Measurements from ENCODE around the gene MFAP1. TPM values are rescaled to one million over a fixed set of nuclear protein-coding genes. Genes with fewer than 3 reads are reported as not detected.
"Not testable (repeated sequence)": the region's sequence is repeated elsewhere in the genome, so short reads cannot be mapped to it uniquely, and the experiment has no call there.

The MFAP1 gene
- total and polyA plus RNA-seq, 3 donors from 2014 or later: 22.5 to 29.2 (median 28.6) TPM

GRCh38 chr15:43868406-43868805, 43.9 kb upstream of the MFAP1 start:
- intact Hi-C loops (cut with DNase I; ENCODE audit: low total_unique reads): no loop called here
- no peaks in the 10 kb centered on the region for H3K27me3 ChIP-seq
- TF ChIP-seq CTCF (IDR thresholded peaks at IDR 0.05) (no peak), POLR2A (IDR thresholded peaks at IDR 0.05) (no peak)
- no peak for DNase-seq
- WGBS, 2 donors: 45 to 80% methylated on average over 2 of the region's 2 CpGs
- no peaks in the 10 kb centered on the region for H3K36me3 ChIP-seq (ENCODE audit: low read depth, missing control alignments)
- no peaks in the 10 kb centered on the region for H3K9me3 ChIP-seq
- H3K27ac ChIP-seq: no peak overlapping the region
- H3K4me1 ChIP-seq: no peaks in the 10 kb centered on the region
- H3K4me3 ChIP-seq: no peak overlapping the region

- no peak overlapping the region for H3K4me3 ChIP-seq
- DNase-seq: no peak
- no peak overlapping the region for H3K27ac ChIP-seq
- H3K4me1 ChIP-seq: no peaks in the 10 kb centered on the region
- WGBS, 2 donors: 93% methylated on average over 5 of the region's 5 CpGs
- intact Hi-C loops (cut with DNase I; ENCODE audit: low total_unique reads): no loop called here
- TF ChIP-seq CTCF (IDR thresholded peaks at IDR 0.05) (no peak), POLR2A (IDR thresholded peaks at IDR 0.05) (no peak)
- H3K9me3 ChIP-seq: no peaks in the 10 kb centered on the region
- no peaks in the 10 kb centered on the region for H3K36me3 ChIP-seq (ENCODE audit: low read depth, missing control alignments)
- H3K27me3 ChIP-seq: no peaks in the 10 kb centered on the region
Observed at GRCh38 chr15:43867096-43867495, 42.6 kb upstream of the MFAP1 start.

- H3K4me3 ChIP-seq; intact Hi-C loops (cut with DNase I; ENCODE audit: low total_unique reads); H3K27ac ChIP-seq; H3K4me1 ChIP-seq; H3K27me3 ChIP-seq; DNase-seq; H3K36me3 ChIP-seq (ENCODE audit: low read depth, missing control alignments); H3K9me3 ChIP-seq: not testable (repeated sequence)
- 98 to 99% methylated on average over 10 of the region's 10 CpGs for WGBS, 2 donors
Observed at GRCh38 chr15:43866636-43867035, 42.1 kb upstream of the MFAP1 start.

- Histone ChIP-seq H3K9me3 (no peaks in the 10 kb centered on the region), H3K4me1 (no peaks in the 10 kb centered on the region), H3K27me3 (no peaks in the 10 kb centered on the region), H3K4me3 (no peak overlapping the region), H3K27ac (no peak overlapping the region), H3K36me3 (ENCODE audit: low read depth, missing control alignments) (no peaks in the 10 kb centered on the region)
- WGBS, 2 donors: 68 to 74% methylated on average over 4 of the region's 4 CpGs
- TF ChIP-seq CTCF (IDR thresholded peaks at IDR 0.05) (no peak), POLR2A (IDR thresholded peaks at IDR 0.05) (no peak)
- intact Hi-C loops (cut with DNase I; ENCODE audit: low total_unique reads): no loop called here
- DNase-seq: no peak
Observed at GRCh38 chr15:43859546-43859945, 35.1 kb upstream of the MFAP1 start.

GRCh38 chr15:43854801-43855200, 30.3 kb upstream of the MFAP1 start:
- no peak for DNase-seq
- TF ChIP-seq POLR2A (IDR thresholded peaks at IDR 0.05) (no peak), CTCF (IDR thresholded peaks at IDR 0.05) (no peak)
- 88 to 95% methylated on average over 6 of the region's 6 CpGs for WGBS, 2 donors
- Histone ChIP-seq H3K4me3 (no peak overlapping the region), H3K27ac (no peak overlapping the region), H3K36me3 (ENCODE audit: low read depth, missing control alignments) (no peaks in the 10 kb centered on the region), H3K4me1 (no peaks in the 10 kb centered on the region), H3K27me3 (no peaks in the 10 kb centered on the region), H3K9me3 (no peaks in the 10 kb centered on the region)
- intact Hi-C loops (cut with DNase I; ENCODE audit: low total_unique reads): no loop called here
